GM12874 (cell line): Measurements from ENCODE around the gene PTPRE.

Experiments used
- TF ChIP-seq, protein P1 (sequence below): IDR thresholded peaks from 2 replicates; pipeline ENCODE4 v1.5.1; 2011; ENCODE audit warnings: low read depth, mild to moderate bottlenecking, control low read depth, low read length, moderate library complexity; ENCODE audit not compliant: insufficient read depth

The PTPRE gene

DNA sequence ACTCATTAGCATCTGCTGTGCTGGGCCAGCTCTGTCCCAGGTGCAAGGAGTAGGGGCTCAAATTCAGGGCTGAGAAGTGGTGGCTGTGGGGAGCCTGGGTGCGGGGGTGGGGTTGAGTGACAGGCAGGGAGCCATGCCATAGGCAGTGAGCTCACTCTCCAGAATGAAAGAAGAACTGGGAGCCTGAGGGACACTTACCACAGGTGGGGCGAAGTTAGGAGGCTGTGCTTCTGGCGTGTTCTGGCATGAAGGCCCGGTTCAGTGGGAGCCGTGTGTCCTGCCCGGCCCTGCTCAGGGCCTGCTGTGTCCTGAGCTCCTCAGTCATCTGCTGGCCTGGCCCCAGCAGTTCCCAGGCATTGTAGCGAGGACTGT, 156.8 kb downstream of the PTPRE start:
- TF ChIP-seq, protein P1, sequence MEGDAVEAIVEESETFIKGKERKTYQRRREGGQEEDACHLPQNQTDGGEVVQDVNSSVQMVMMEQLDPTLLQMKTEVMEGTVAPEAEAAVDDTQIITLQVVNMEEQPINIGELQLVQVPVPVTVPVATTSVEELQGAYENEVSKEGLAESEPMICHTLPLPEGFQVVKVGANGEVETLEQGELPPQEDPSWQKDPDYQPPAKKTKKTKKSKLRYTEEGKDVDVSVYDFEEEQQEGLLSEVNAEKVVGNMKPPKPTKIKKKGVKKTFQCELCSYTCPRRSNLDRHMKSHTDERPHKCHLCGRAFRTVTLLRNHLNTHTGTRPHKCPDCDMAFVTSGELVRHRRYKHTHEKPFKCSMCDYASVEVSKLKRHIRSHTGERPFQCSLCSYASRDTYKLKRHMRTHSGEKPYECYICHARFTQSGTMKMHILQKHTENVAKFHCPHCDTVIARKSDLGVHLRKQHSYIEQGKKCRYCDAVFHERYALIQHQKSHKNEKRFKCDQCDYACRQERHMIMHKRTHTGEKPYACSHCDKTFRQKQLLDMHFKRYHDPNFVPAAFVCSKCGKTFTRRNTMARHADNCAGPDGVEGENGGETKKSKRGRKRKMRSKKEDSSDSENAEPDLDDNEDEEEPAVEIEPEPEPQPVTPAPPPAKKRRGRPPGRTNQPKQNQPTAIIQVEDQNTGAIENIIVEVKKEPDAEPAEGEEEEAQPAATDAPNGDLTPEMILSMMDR: no peak

DNA sequence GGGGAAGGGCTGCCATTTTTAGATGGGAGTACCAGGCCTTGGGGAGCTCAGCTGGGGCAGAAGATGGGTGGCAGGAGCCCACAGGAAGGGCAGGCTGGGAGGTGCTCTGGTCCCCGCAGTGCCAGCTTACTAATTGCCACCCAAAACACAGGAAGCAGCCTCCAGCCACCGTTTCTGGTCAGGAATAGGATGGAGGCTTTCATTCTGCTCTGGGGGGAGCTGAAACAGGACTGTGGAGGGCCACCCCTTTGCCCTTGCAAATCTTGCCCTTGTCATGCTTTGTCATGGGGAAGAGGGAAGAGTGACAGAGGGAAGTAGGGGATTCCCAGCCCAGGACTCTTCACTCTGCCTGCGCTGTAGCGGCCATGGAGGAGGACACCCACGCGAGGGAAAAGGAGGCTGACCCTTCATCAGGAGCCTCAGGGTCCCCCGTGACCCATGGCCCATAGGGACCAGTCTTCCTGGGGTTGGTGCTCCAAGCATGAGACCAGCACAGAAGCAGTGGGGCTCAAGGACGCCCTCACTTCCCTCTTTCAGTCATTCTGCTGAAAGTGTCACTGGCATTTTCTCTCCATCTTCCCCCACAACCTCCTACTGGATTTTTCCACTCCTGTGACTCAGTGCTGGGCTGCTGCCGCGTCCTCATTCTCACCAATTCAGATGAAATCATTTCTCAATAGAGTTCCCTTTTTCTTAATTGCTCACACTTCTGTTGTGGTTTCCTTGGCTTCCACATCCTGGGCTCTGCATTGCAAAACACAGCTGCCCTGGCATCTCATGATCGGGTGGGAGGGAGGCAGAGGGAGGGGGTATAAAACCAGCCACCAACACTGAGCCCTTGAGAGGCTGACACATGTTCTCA, 157.4 kb downstream of the PTPRE start:
- TF ChIP-seq, protein P1: no peak

DNA sequence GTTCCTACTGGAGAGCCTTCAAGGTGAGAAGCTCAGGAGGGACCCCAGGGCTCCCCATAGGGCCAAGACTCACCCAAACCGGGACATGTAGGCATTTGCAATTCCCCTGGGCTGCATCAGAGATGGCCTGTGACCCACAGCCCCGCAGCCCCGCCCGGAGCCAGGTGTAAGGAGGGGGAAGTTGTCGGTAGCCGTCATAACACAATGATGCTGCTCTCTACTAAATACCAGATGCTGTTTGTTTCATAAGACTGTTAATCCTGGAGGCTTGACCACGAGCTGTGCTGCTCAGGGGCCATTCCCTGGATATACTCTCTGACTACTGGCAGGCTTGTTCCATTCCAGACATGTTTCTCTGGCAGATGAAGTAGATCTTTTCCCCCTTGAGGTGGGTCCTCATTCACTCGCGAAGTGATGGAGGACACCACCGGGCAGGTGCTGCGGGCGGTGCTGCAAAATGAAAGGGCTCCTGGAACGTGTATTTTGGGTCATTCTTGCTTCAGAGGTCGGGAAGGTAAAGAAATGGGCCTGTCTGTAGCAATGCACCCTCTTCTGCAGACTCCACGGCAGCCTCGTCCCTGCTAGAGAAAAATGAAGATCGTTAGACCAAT, 158.2 kb downstream of the PTPRE start:
- TF ChIP-seq, protein P1: no peak

DNA sequence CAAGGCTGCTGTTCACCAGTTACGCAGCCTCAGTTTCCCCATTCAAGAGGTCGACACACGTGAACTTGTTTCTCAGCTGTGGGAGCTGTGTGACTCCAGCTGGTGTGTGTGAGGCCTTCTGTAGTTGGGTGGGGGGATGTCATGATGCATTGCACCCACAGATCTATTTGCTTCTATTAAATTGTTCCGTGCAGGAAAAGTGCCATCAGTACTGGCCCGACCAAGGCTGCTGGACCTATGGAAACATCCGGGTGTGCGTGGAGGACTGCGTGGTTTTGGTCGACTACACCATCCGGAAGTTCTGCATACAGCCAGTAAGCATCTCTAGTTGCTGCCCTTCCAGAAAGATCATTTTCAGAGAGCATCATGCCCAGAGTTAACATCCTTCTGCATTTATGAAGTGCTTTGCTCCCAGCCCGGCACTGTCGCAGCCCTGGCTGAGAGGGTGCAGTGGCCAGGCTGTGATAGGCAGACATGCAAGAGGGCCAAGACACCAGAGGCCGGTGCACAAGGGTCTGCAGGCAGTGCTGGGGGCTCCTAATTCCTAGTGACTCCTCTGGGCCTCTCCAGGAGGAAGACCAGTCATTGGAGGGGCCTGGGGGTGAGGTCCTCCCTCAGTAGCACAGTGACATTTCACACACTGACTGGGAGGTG, 159.1 kb downstream of the PTPRE start:
- TF ChIP-seq, protein P1: no peak

DNA sequence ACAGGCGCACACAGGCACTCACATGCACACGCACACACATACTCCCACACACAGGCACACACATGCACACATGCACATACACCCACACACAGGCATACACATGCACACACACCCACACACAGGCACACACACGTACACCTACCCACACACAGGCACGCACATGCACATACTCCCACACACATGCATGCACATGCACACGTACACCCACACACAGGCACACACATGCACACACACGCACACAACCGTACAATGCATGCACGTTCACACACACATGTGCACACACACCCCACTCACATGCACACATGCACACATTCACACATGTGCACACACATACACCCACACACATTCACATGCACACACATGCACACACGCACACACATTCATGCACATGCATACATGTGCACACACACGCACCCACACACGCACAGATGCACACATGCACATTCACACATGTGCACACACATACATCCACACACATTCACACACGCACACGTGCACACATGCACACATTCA, 160.0 kb downstream of the PTPRE start:
- TF ChIP-seq, protein P1: no peak

DNA sequence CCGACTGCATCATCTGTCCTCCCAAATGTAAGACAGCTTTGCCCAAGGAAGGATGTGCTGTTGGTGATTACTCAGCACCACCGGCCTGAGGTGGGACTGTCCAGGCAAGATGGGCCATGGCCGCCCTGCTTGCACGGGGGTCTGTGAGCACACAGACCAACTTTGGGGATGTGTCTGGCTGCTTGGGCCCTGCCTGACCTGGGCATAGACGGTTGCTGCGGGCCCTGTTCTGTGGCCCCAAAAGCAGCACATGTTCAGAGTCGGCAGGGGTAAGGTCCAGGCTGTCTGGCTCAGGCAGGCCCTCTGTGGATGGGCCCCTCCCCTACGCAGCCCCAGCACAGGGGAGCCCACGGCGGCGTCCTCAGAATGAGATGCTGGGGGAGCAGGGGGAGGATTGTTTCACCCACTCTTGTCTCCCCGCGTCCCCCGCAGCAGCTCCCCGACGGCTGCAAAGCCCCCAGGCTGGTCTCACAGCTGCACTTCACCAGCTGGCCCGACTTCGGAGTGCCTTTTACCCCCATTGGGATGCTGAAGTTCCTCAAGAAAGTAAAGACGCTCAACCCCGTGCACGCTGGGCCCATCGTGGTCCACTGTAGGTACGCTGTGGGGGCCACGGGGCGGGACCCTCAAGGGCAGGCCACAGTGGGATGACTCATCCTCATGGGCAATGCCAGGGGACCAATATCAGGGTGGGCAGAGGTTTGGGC, 160.9 kb downstream of the PTPRE start:
- TF ChIP-seq, protein P1: no peak
